ENCODE results near the gene TMEM86B. TPM values are rescaled to one million over a fixed set of nuclear protein-coding genes. Genes with fewer than 3 reads are reported as not detected.

Gene TMEM86B
- total and polyA plus RNA-seq, 2 donors (not counting 3 experiments of a cell fraction or from before 2014, with no cell fraction given) = 4.5 to 5.4 TPM

DNA sequence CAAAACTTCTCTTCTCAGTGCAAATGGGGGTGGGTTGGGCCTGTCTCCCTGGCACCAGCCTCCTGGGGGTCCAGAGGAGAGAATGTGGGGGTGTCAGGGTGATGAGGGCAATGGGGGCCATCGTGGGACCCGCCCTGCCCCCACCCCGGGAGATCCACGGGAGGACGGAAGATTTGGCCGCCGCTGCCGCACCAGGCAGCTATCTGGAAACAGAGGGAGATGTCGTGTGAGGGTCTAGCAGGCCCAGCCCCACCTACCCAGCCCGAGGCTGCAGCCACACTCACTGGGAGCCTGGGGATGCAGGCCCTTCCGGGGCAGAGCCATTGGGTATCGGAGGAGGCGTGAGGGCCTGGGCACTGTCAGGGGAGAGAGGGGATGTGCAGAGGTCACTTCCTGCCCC, 1.8 kb upstream of the TMEM86B start:
- POLR2A ChIA-PET = no interaction called here

More for the DNA sequence above, 1.8 kb upstream of the TMEM86B start:
- no peak overlapping the region for H3K27ac ChIP-seq (ENCODE audit: insufficient read depth, low read depth, low read length)
- dilution Hi-C loops (cut with MboI; ENCODE audit: extremely low pct_ligation_motif_present, low sequenced_read_pairs) = no loop called here
- H3K4me3 ChIP-seq (replicated peaks in 1 of 3; ENCODE audit: insufficient read depth in 1 of 3, low read depth in 1 of 3, low read length in 3 of 3) = no peak overlapping the region
- intact Hi-C loops (cut with micrococcal nuclease) = no loop called here
- no peak for FAIRE-seq
- CTCF ChIA-PET = no interaction called here
- H3K4me2 ChIP-seq (ENCODE audit: insufficient read depth, low read length) = no peak overlapping the region
- H3K27me3 ChIP-seq (ENCODE audit: control insufficient read depth in 2 of 2, insufficient read depth in 2 of 2, low read length in 2 of 2) = no peaks in the 10 kb centered on the region
- no peaks in the 10 kb centered on the region for H4K20me1 ChIP-seq (replicated peaks; ENCODE audit: control insufficient read depth, extremely low read depth, insufficient read depth, low read length)
- H3K36me3 ChIP-seq (ENCODE audit: control insufficient read depth in 2 of 2, extremely low read depth in 1 of 2, insufficient read depth in 2 of 2, low read length in 2 of 2) = peaks cover 3 to 45% of the 10 kb centered on the region in 2 experiments
- no peaks in the 10 kb centered on the region for H3K9me3 ChIP-seq (replicated peaks; ENCODE audit: control insufficient read depth, insufficient read depth, low read length)
- H3K9me1 ChIP-seq (replicated peaks; ENCODE audit: control insufficient read depth, extremely low read depth, insufficient read depth, low read length) = no peaks in the 10 kb centered on the region
- no peaks in the 10 kb centered on the region for H3K4me1 ChIP-seq (ENCODE audit: control insufficient read depth, extremely low read depth, insufficient read depth, low read length)
- no TSS peak for BruUV-seq (replicated peaks)
- DNase-seq (ENCODE audit: low read depth, low spot score) = no peak
- no peaks in the 10 kb centered on the region for H3K79me2 ChIP-seq (ENCODE audit: control insufficient read depth, insufficient read depth, low read length)
- no peak overlapping the region for H3K9ac ChIP-seq (replicated peaks; ENCODE audit: extremely low read depth, insufficient read depth, low read length)
- no peak for TF ChIP-seq FOS (IDR thresholded peaks at IDR 0.05; ENCODE audit: borderline replicate concordance, insufficient read depth, low read length)
- no peak for TF ChIP-seq GATA2 (IDR thresholded peaks at IDR 0.05; ENCODE audit: insufficient read depth, insufficient read length, low read depth, low read length)
- TF ChIP-seq, protein P1, sequence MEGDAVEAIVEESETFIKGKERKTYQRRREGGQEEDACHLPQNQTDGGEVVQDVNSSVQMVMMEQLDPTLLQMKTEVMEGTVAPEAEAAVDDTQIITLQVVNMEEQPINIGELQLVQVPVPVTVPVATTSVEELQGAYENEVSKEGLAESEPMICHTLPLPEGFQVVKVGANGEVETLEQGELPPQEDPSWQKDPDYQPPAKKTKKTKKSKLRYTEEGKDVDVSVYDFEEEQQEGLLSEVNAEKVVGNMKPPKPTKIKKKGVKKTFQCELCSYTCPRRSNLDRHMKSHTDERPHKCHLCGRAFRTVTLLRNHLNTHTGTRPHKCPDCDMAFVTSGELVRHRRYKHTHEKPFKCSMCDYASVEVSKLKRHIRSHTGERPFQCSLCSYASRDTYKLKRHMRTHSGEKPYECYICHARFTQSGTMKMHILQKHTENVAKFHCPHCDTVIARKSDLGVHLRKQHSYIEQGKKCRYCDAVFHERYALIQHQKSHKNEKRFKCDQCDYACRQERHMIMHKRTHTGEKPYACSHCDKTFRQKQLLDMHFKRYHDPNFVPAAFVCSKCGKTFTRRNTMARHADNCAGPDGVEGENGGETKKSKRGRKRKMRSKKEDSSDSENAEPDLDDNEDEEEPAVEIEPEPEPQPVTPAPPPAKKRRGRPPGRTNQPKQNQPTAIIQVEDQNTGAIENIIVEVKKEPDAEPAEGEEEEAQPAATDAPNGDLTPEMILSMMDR (IDR thresholded peaks at IDR 0.05; ENCODE audit: extremely low read depth in 1 of 2, insufficient read depth in 1 of 2, low read depth in 1 of 2, low read length in 2 of 2) = no peak
- TF ChIP-seq, protein P2, sequence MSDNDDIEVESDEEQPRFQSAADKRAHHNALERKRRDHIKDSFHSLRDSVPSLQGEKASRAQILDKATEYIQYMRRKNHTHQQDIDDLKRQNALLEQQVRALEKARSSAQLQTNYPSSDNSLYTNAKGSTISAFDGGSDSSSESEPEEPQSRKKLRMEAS (IDR thresholded peaks at IDR 0.05; ENCODE audit: insufficient read depth, insufficient read length) = no peak
- TF ChIP-seq EZH2 (IDR thresholded peaks at IDR 0.05; ENCODE audit: borderline replicate concordance, low read depth, low read length, severe bottlenecking) = no peak
- no peak for TF ChIP-seq MYC (IDR thresholded peaks at IDR 0.05; ENCODE audit: low read depth, low read length)
- no peak for TF ChIP-seq JUN (IDR thresholded peaks at IDR 0.05; ENCODE audit: borderline replicate concordance, insufficient read depth, insufficient read length, low read depth)
- no peak for TF ChIP-seq POLR2AphosphoS5 (IDR thresholded peaks at IDR 0.05; ENCODE audit: insufficient read depth, low read depth, low read length)
- no peak for TF ChIP-seq POLR2A (IDR thresholded peaks at IDR 0.05; ENCODE audit: low read depth, low read length)
- no peak overlapping the region for H2AFZ ChIP-seq (ENCODE audit: low read depth, low read length)
